IMR-90 (cell line): ENCODE results near the gene CPXM1. TPM values are rescaled to one million over a fixed set of nuclear protein-coding genes. Genes with fewer than 3 reads are reported as not detected.

Experiments
- ATAC-seq: fragments of 200-7000 bp; cut with Tn5 transposase; 2 replicates; pipeline ENCODE4 v1.9.1; 2020; ENCODE audit warnings: low read depth, mild to moderate bottlenecking, moderate library complexity
- BruUV-seq: library from RNA; stranded (reverse); fragments of 400-500 nt; replicated peaks from 2 replicates; lab custom pipeline; 2021; lab: Mats Ljungman, UMichigan
- CTCF ChIA-PET: fragments of 300-600 bp; formaldehyde crosslinking; extraction: SDS; loops from one replicate; lab custom pipeline; 2021; ENCODE audit warnings: antibody characterized with exemption; lab: Yijun Ruan, JAX
- POLR2A ChIA-PET: fragments of 300-600 bp; sonication (Branson Sonifier 250); formaldehyde crosslinking; loops from one replicate; lab custom pipeline; 2022; ENCODE audit warnings: antibody characterized with exemption; ENCODE audit not compliant: unreplicated experiment; lab: Charles Lee
- DNase-seq: peaks from one replicate; pipeline ENCODE4 v3.0.0; 2013
- H2AFZ ChIP-seq: replicated peaks from 2 replicates; pipeline ENCODE3; 2013; ENCODE audit warnings: low read length, mild to moderate bottlenecking; ENCODE audit not compliant: poor library complexity
- H2AK5ac ChIP-seq: 2 replicates; pipeline ENCODE4 v1.6.1; 2013; ENCODE audit warnings: low read depth, low read length, inconsistent platforms
- H2AK9ac ChIP-seq: replicated peaks from 2 replicates; pipeline ENCODE3; 2013; ENCODE audit warnings: mild to moderate bottlenecking, low read depth, low read length, moderate library complexity; ENCODE audit not compliant: poor library complexity
- H2BK120ac ChIP-seq: 2 replicates; pipeline ENCODE4 v1.6.1; 2013; ENCODE audit warnings: low read depth, low read length, inconsistent platforms
- H2BK15ac ChIP-seq: 3 replicates; pipeline ENCODE4 v1.6.1; 2013; ENCODE audit warnings: low read depth, low read length, inconsistent platforms
- H2BK20ac ChIP-seq: 2 replicates; pipeline ENCODE4 v1.6.1; 2013; ENCODE audit warnings: low read depth, mild to moderate bottlenecking, inconsistent platforms, low read length, moderate library complexity
- H2BK5ac ChIP-seq: 2 replicates; pipeline ENCODE4 v1.6.1; 2013; ENCODE audit warnings: mild to moderate bottlenecking, low read depth, low read length, inconsistent platforms; ENCODE audit not compliant: poor library complexity, severe bottlenecking
- H3K14ac ChIP-seq: replicated peaks from 2 replicates; pipeline ENCODE4 v1.6.1; 2013; ENCODE audit warnings: low read depth, low read length, inconsistent platforms
- H3K18ac ChIP-seq: 2 replicates; pipeline ENCODE4 v1.6.1; 2013; ENCODE audit warnings: low read depth, low read length, control low read depth
- H3K23ac ChIP-seq: 2 replicates; pipeline ENCODE4 v1.6.1; 2013; ENCODE audit warnings: low read depth, low read length, inconsistent platforms
- H3K27ac ChIP-seq: 2 replicates; pipeline ENCODE4 v1.5.1; 2013; ENCODE audit warnings: mild to moderate bottlenecking, control low read depth, low read length; ENCODE audit not compliant: insufficient read depth
- H3K27me3 ChIP-seq: 2 replicates; pipeline ENCODE4 v1.6.1; 2013; ENCODE audit warnings: low read length; ENCODE audit not compliant: control insufficient read depth, insufficient read depth
- H3K36me3 ChIP-seq: 2 replicates; pipeline ENCODE4 v1.6.1; 2013; ENCODE audit warnings: low read length, mixed read lengths; ENCODE audit not compliant: control insufficient read depth, insufficient read depth
- H3K4ac ChIP-seq: 2 replicates; pipeline ENCODE4 v1.6.1; 2013; ENCODE audit warnings: low read depth, low read length, inconsistent platforms
- H3K4me1 ChIP-seq: 2 replicates; pipeline ENCODE4 v1.6.1; 2013; ENCODE audit warnings: low read length, mixed read lengths; ENCODE audit not compliant: control insufficient read depth, insufficient read depth
- H3K4me2 ChIP-seq: 2 replicates; pipeline ENCODE4 v1.6.1; 2013; ENCODE audit warnings: low read depth, mild to moderate bottlenecking, control low read depth, low read length, moderate library complexity
- H3K4me3 ChIP-seq: 2 replicates; pipeline ENCODE4 v1.5.1; 2013; ENCODE audit warnings: low read depth, mild to moderate bottlenecking, control low read depth, low read length, moderate library complexity; ENCODE audit not compliant: insufficient read depth
- H3K56ac ChIP-seq: 2 replicates; pipeline ENCODE4 v1.6.1; 2013; ENCODE audit warnings: low read length, inconsistent platforms; ENCODE audit not compliant: insufficient read depth; ENCODE audit errors: extremely low read depth
- H3K79me1 ChIP-seq, 2 experiments: 2 replicates each; pipeline ENCODE4 v1.6.1; 2013; ENCODE audit warnings: low read length in 2 of 2, inconsistent platforms in 1 of 2, low read depth in 1 of 2
- H3K9ac ChIP-seq: 2 replicates; pipeline ENCODE4 v1.6.1; 2013; ENCODE audit warnings: low read depth, low read length, control low read depth
- H3K9me1 ChIP-seq: 2 replicates; pipeline ENCODE4 v1.6.1; 2013; ENCODE audit warnings: low read length, inconsistent platforms; ENCODE audit not compliant: insufficient read depth
- H3K9me3 ChIP-seq: 2 replicates; pipeline ENCODE4 v1.6.1; 2013; ENCODE audit warnings: low read length; ENCODE audit not compliant: control insufficient read depth, insufficient read depth
- H4K20me1 ChIP-seq: 2 replicates; pipeline ENCODE4 v1.6.1; 2013; ENCODE audit warnings: low read length, inconsistent platforms; ENCODE audit not compliant: insufficient read depth
- H4K5ac ChIP-seq: 2 replicates; pipeline ENCODE4 v1.6.1; 2013; ENCODE audit warnings: mild to moderate bottlenecking, low read depth, low read length, control low read depth
- H4K8ac ChIP-seq, 2 experiments: 2 replicates each; pipeline ENCODE4 v1.6.1; 2013; ENCODE audit warnings: low read depth in 2 of 2, low read length in 2 of 2, control low read depth in 1 of 2, inconsistent platforms in 1 of 2
- H4K91ac ChIP-seq: 2 replicates; pipeline ENCODE4 v1.6.1; 2013; ENCODE audit warnings: low read depth, low read length, inconsistent platforms; ENCODE audit not compliant: insufficient read depth
- CEBPB ChIP-seq: IDR thresholded peaks from 2 replicates; pipeline ENCODE4 v1.6.1; 2012; ENCODE audit warnings: low read depth, low read length, improper control_type of control experiment
- MAZ ChIP-seq: IDR thresholded peaks from 2 replicates; pipeline ENCODE4 v1.6.1; 2012; ENCODE audit warnings: low read depth, mild to moderate bottlenecking, low read length, improper control_type of control experiment, moderate library complexity, borderline replicate concordance
- RCOR1 ChIP-seq: IDR thresholded peaks from 2 replicates; pipeline ENCODE4 v1.6.1; 2012; ENCODE audit warnings: mild to moderate bottlenecking, low read length, improper control_type of control experiment; ENCODE audit not compliant: insufficient replicate concordance
- SMC3 ChIP-seq: fragments of 150-350 bp; IDR thresholded peaks from 2 replicates; pipeline ENCODE4 v1.6.1; 2016; ENCODE audit warnings: low read depth, mild to moderate bottlenecking, antibody characterized with exemption, low read length, moderate library complexity
- WGBS, 2 experiments: methylation state at CpG; one replicate each; pipeline versions ENCODE4 v1.1.5 to v1.1.7; 2013; ENCODE audit warnings: missing lambda C conversion rate in 2 of 2; ENCODE audit not compliant: insufficient read length in 1 of 2; ENCODE audit errors: extremely low coverage in 2 of 2; 5-methylcytosine and 5-hydroxymethylcytosine counted together
- dilution Hi-C: fragments of 300-500 bp; cut with HindIII; formaldehyde crosslinking; loops from one replicate; pipeline ENCODE4 v1.14.3; 2018; ENCODE audit warnings: low sequenced_read_pairs; ENCODE audit not compliant: unreplicated experiment
- in situ Hi-C: fragments of 300-500 bp; cut with MboI; formaldehyde crosslinking; loops from 3 replicates; pipeline ENCODE4 v1.14.3; 2019; ENCODE audit warnings: low sequenced_read_pairs, inconsistent platforms, mixed read lengths
- intact Hi-C: fragments of 100-400 bp; cut with micrococcal nuclease; formaldehyde crosslinking; loops from 2 replicates; pipeline ENCODE4 v1.10.0; 2022
- polyA plus RNA-seq, 3 experiments: library from polyadenylated mRNA; depleted of rRNA; stranded (reverse); fragments of >200 nt; gene quantifications; 2 replicates each; pipeline ENCODE4 v1.2.3, GENCODE V29; 2012; ENCODE audit warnings: low replicate concordance in 1 of 3
- total RNA-seq: library from RNA; depleted of rRNA; stranded (reverse); fragments of >200 nt; gene quantifications from 2 replicates; pipeline ENCODE4 v1.2.3, GENCODE V29; 2012
- TF ChIP-seq, protein P1 (sequence below): fragments of 150-350 bp; IDR thresholded peaks from 2 replicates; pipeline ENCODE4 v1.6.1; 2016; ENCODE audit warnings: low read depth, mild to moderate bottlenecking, low read length, moderate library complexity, borderline replicate concordance

Gene CPXM1
- total and polyA plus RNA-seq, 2 of the 4 experiments (the other 2 are of a cell fraction), result 1.1 to 4.6 TPM

DNA sequence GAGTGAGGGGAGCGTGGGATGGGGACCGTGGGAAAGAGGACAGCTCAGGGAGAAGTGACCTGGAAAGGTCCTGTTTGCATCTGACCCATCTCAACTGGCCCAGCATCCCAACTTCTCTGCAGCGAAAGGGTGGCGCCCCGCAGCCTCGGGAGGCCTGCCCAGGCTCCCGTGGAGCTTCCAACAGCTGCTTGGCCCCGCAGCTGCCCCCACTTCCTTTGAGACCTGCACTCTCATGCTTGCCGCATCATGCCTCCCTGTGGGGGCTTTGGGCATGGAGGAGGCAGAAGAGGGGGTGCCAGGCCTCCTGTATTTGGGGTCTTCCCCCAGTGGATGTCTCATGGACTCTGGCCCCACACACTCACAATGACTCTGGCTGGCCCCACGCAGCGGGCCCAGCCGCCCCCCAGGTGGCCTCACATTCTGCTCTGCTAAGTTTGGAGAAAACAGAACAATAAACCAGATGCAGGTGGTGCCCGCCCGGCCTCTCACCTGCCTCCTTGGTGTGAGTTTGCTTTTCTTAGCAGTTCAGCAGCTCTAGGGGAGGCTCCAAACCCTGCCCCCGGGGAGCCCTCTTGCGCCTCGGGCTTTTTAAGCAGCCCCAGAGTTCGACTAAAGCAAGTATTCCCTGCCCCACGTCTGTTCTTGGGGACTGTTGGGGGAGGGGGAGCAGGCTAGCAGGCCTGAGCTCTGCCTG lies 40.7 kb downstream of the CPXM1 start:
- ATAC-seq (no peak), DNase-seq (no peak)
- Histone ChIP-seq H3K4me2 (no peak overlapping the region), H3K36me3 (no peaks in the 10 kb centered on the region), H3K27ac (no peak overlapping the region), H3K14ac (no peak overlapping the region), H2BK20ac (no peak overlapping the region), H3K4ac (no peak overlapping the region), H3K23ac (no peak overlapping the region), H3K9me1 (no peaks in the 10 kb centered on the region), H2AK5ac (no peak overlapping the region), H3K9ac (no peak overlapping the region), H3K18ac (no peak overlapping the region), H4K5ac (no peak overlapping the region), H4K8ac (no peak overlapping the region), H3K56ac (no peak overlapping the region), H4K91ac (no peak overlapping the region), H3K27me3 (peaks cover 16% of the 10 kb centered on the region), H2BK120ac (no peak overlapping the region), H2BK15ac (no peak overlapping the region), H3K9me3 (no peaks in the 10 kb centered on the region), H2AK9ac (no peak overlapping the region), H3K79me1 (no peaks in the 10 kb centered on the region), H2AFZ (no peak overlapping the region), H4K20me1 (no peaks in the 10 kb centered on the region), H2BK5ac (no peak overlapping the region), H3K4me1 (no peaks in the 10 kb centered on the region), H3K4me3 (no peak overlapping the region)
- ChIA-PET CTCF (no interaction called here), POLR2A (no interaction called here)
- WGBS, 2 experiments, result 70% methylated on average over 2 of the region's 19 CpGs; no CpG with 5 or more reads in 1 of the 2 experiments
- in situ Hi-C loops (loop anchor here (10.0 kb wide), 1 partner anchor 235 kb away; no protein-coding TSS in a partner anchor), dilution Hi-C loops (no loop called here), intact Hi-C loops (no loop called here)
- BruUV-seq, result no TSS peak
- TF ChIP-seq SMC3 (no peak), RCOR1 (no peak), CEBPB (no peak), MAZ (no peak)
- TF ChIP-seq, protein P1, sequence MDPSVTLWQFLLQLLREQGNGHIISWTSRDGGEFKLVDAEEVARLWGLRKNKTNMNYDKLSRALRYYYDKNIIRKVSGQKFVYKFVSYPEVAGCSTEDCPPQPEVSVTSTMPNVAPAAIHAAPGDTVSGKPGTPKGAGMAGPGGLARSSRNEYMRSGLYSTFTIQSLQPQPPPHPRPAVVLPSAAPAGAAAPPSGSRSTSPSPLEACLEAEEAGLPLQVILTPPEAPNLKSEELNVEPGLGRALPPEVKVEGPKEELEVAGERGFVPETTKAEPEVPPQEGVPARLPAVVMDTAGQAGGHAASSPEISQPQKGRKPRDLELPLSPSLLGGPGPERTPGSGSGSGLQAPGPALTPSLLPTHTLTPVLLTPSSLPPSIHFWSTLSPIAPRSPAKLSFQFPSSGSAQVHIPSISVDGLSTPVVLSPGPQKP, result no peak
